DOHH2 (cell line): ENCODE data around the gene TNK2.

ENCODE experiments used
- EZH2phosphoT487 ChIP-seq: fragments of 200-600 bp; sonication (generic); IDR thresholded peaks from 2 replicates; pipeline ENCODE4 v1.6.1; 2017; ENCODE audit warnings: borderline replicate concordance, mild to moderate bottlenecking, antibody characterized with exemption, low read length, moderate library complexity, mixed read lengths
- TF ChIP-seq, protein P1 (sequence below): fragments of 200-600 bp; sonication (generic); IDR thresholded peaks from one replicate; pipeline ENCODE4 v1.5.1; 2014; ENCODE audit warnings: antibody characterized with exemption, mild to moderate bottlenecking, low read depth, low read length; ENCODE audit not compliant: poor library complexity, severe bottlenecking

DNA sequence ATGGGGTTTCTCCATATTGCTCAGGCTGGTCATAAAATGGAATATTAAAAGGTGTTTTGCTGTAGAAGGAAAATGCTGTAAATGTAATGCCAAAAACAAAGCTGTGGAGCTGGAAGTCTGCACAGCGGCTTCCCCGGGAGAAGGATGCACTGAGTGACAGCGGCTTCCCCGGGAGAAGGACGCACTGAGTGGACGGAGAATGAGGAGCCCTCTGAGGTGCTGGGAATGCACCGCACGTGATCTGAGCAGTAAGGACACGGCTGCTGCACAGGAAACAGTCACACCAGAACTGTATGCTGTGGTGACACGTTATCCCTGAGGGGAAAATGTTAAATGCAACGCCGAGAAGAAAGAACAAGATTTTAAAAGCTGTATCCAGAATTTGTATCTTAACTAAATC lies 24.6 kb downstream of the TNK2 start:
- TF ChIP-seq, protein P1, sequence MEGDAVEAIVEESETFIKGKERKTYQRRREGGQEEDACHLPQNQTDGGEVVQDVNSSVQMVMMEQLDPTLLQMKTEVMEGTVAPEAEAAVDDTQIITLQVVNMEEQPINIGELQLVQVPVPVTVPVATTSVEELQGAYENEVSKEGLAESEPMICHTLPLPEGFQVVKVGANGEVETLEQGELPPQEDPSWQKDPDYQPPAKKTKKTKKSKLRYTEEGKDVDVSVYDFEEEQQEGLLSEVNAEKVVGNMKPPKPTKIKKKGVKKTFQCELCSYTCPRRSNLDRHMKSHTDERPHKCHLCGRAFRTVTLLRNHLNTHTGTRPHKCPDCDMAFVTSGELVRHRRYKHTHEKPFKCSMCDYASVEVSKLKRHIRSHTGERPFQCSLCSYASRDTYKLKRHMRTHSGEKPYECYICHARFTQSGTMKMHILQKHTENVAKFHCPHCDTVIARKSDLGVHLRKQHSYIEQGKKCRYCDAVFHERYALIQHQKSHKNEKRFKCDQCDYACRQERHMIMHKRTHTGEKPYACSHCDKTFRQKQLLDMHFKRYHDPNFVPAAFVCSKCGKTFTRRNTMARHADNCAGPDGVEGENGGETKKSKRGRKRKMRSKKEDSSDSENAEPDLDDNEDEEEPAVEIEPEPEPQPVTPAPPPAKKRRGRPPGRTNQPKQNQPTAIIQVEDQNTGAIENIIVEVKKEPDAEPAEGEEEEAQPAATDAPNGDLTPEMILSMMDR: no peak
- no peak for TF ChIP-seq EZH2phosphoT487
